GM12878 (cell line): ENCODE measurements around the gene AP5B1. TPM values are rescaled to one million over a fixed set of nuclear protein-coding genes. Genes with fewer than 3 reads are reported as not detected.

Experiments used
- IRF3 ChIP-seq: fragments of 450-650 bp; IDR thresholded peaks from 2 replicates; pipeline ENCODE4 v1.6.1; 2014; ENCODE audit warnings: mild to moderate bottlenecking
- RELA ChIP-seq: fragments of 450-650 bp; IDR thresholded peaks from 2 replicates; pipeline ENCODE4 v1.8.0; 2014; ENCODE audit warnings: borderline replicate concordance; ENCODE audit not compliant: partially characterized antibody
- ZNF687 ChIP-seq: fragments of 450-650 bp; IDR thresholded peaks from 2 replicates; pipeline ENCODE4 v1.6.1; 2017; ENCODE audit warnings: mild to moderate bottlenecking, moderate library complexity
- polyA plus RNA-seq, 11 experiments: library from polyadenylated mRNA; depleted of rRNA in 4 of 11; unstranded in 6 of 11; stranded (reverse) in 5 of 11; fragments of >200 nt; fragmentation: Nextera tagmentation in 4 of 11; fragmentation: Illumina TruSeq in 1 of 11; extraction: Ambion mirVana in 4 of 11; extraction: Trizol in 1 of 11; gene quantifications; 1 replicate in 1 of 11; 2 replicates in 10 of 11; pipeline versions ENCODE4 v1.2.1 to v1.2.3, GENCODE V29; 2011 to 2016; ENCODE audit warnings: inconsistent platforms in 2 of 11, missing spikeins in 2 of 11, low read depth in 1 of 11
- total RNA-seq, 4 experiments: library from RNA; depleted of rRNA in 3 of 4; stranded (reverse); fragments of >200 nt in 3 of 4; fragmentation: Illumina TruSeq in 1 of 4; extraction: Trizol in 1 of 4; gene quantifications; 2 replicates each; pipeline versions ENCODE4 v1.2.1 to v1.2.3, GENCODE V29; 2013 to 2021

AP5B1 gene
- total and polyA plus RNA-seq, 10 of the 15 experiments (the other 5 are each of a cell fraction or from before 2014, with no cell fraction given) = 0.47 to 13.1 (median 4.8) TPM

GRCh38 chr11:65790104-65790901 lies 9.5 kb upstream of the AP5B1 start (continued):
- TF ChIP-seq ZNF687 = no peak
- no peak for TF ChIP-seq IRF3
- no peak for TF ChIP-seq RELA
- TF ChIP-seq, all 136 proteins: peak for 0
